ENCODE measurements around the gene CAPS. TPM values are rescaled to one million over a fixed set of nuclear protein-coding genes. Genes with fewer than 3 reads are reported as not detected.

CAPS gene
- total RNA-seq, 3 donors from 2014 or later: 9.4 to 19.0 (median 16.4) TPM

DNA sequence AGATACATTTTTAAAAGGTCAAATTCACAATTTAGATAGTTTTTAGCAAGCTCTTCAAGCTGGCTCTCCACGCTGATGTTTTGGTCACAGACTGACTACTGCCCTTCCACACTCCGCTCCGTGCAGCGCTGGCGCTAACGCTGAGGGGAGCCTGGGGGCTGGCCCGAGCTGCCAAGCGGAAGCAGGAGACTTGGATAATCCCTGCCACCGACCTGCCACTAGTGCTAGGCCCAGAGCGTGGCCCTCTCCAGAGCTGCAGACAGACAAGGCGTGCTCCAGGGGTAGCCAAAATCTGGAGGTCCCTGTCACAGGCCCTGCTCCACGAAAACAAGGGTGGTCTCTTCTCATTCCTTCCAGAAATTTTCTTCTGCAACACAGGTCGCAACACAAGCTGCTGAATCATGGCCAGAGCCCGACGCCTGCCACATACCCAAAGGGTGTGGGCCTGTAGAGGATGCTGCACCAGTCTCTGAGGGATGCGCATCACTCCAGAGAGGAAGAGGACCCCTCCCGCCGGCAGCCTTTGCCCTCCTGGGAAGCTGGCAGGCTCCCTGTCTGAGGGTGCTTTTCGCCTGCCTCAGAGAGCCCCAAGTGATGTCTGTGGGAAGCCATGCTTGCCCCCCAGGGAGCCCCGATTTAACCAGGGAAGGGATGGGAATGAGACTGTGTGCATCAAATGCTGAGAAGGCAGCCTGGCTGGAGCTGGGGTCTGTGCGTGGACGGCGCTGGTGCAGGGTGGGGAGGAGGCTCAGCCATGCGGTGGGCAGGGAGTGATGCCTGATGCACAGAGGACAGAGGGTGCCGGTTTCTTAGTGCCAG lies 21.6 kb downstream of the CAPS start:
- H3K27me3 ChIP-seq: no peaks in the 10 kb centered on the region
- peak overlapping the region; percentile 71 to 81 for H3K27ac ChIP-seq
- DNase-seq (ENCODE audit: low spot score in 2 of 2): no peak
- intact Hi-C loops (cut with DNase I; ENCODE audit: low total_unique reads): no loop called here
- TF ChIP-seq POLR2A (IDR thresholded peaks at IDR 0.05) (no peak), POLR2AphosphoS5 (IDR thresholded peaks at IDR 0.05) (no peak)
- no peaks in the 10 kb centered on the region for H3K9me3 ChIP-seq
- H3K4me1 ChIP-seq: no peaks in the 10 kb centered on the region
- no peaks in the 10 kb centered on the region for H3K36me3 ChIP-seq
- H3K4me3 ChIP-seq: peak overlapping the region in 1 of 3 donors; percentile 35

DNA sequence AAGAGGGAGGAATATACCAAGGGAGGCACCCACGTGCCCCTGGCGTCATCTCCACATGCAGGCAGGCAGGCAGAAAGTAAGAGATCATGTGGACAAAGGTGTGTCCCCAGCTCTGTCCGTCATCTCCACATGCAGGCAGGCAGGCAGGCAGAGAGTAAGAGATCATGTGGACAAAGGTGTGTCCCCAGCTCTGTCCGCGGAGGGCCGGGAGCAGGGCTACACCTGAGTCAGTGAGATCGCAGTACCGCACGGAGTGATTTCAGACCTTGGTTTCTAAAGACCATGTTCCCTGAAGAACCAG lies 22.2 kb downstream of the CAPS start:
- no peaks in the 10 kb centered on the region for H3K27me3 ChIP-seq
- TF ChIP-seq POLR2A (IDR thresholded peaks at IDR 0.05): no peak
- TF ChIP-seq, protein P1, sequence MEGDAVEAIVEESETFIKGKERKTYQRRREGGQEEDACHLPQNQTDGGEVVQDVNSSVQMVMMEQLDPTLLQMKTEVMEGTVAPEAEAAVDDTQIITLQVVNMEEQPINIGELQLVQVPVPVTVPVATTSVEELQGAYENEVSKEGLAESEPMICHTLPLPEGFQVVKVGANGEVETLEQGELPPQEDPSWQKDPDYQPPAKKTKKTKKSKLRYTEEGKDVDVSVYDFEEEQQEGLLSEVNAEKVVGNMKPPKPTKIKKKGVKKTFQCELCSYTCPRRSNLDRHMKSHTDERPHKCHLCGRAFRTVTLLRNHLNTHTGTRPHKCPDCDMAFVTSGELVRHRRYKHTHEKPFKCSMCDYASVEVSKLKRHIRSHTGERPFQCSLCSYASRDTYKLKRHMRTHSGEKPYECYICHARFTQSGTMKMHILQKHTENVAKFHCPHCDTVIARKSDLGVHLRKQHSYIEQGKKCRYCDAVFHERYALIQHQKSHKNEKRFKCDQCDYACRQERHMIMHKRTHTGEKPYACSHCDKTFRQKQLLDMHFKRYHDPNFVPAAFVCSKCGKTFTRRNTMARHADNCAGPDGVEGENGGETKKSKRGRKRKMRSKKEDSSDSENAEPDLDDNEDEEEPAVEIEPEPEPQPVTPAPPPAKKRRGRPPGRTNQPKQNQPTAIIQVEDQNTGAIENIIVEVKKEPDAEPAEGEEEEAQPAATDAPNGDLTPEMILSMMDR (IDR thresholded peaks at IDR 0.05): no peak
- DNase-seq (ENCODE audit: low spot score in 2 of 2): no peak
- no peaks in the 10 kb centered on the region for H3K9me3 ChIP-seq
- H3K4me1 ChIP-seq: no peaks in the 10 kb centered on the region
- intact Hi-C loops (cut with DNase I; ENCODE audit: low total_unique reads): no loop called here
- no peaks in the 10 kb centered on the region for H3K36me3 ChIP-seq
- H3K4me3 ChIP-seq: no peak overlapping the region
- peak overlapping the region; percentile 71 to 81 for H3K27ac ChIP-seq

DNA sequence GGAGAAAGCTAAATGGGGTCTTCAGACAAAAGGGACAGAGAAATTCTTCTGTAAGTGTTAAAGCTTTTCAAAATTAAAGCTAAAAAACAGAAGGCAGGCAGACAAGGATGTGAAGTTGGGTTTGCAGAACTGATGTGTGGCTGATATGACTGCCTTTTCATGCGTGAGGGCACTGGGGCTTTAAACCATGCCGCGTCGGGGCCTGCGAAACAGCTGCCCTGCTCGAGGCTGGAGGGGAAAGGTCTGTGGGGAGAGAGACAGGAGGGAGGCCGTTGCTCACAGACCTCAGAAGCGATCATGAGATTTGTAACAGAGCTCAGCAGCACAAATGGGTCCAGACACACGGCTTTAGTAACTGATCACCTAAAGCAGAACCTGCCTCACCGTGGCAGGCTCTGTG lies 23.5 kb downstream of the CAPS start:
- no peaks in the 10 kb centered on the region for H3K36me3 ChIP-seq
- TF ChIP-seq POLR2AphosphoS5 (IDR thresholded peaks at IDR 0.05): no peak
- TF ChIP-seq POLR2A (IDR thresholded peaks at IDR 0.05): no peak
- TF ChIP-seq, protein P1 (IDR thresholded peaks at IDR 0.05): no peak
- H3K4me1 ChIP-seq: no peaks in the 10 kb centered on the region

DNA sequence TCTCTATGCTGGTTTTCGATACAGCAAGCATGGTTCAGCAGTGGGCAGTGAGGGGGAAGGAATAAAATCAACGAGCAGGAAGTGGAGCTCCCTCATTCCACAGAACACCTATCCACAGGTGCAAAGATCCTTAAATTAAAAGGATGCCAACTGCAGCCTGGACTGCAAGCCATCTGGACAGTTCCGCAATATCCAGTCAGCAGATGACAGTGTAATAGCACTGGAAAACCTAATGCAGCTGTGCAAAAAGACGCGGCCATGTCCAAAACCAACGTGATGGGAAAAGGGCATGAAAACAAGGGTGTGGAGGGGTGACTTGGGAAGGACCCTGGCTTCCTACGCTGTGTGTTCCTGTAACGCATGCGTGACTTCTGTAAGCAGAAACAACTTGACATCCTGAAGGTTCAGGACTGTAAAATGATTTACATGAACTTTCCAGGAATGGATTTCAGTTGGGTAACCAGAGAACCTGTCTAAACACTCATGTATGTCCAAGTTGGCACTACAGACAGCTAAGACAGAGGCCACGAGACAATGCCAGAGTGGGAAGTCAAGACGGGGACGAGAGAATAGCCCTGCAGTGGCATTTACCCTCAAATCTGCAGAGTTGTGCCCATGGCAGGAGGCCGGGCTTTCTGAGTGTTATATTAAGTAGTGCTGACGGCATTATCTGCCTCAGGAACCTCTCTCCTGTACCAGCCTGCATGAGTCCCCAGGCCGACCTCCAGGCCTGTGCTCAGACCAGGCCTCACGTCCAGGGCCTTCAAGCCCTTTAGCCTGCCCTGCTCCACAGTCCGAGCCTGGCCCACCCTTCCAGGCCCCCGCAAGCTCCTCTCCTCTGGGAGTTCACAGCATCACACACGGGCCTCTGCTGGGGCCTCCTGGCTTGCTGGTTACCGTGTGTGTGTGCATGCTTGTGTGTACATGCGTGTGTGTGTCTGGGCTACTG lies 26.5 kb downstream of the CAPS start:
- H3K4me1 ChIP-seq: peaks cover 0 to 7% of the 10 kb centered on the region in 2 donors
- no peak for TF ChIP-seq POLR2A (IDR thresholded peaks at IDR 0.05)
- TF ChIP-seq POLR2AphosphoS5 (IDR thresholded peaks at IDR 0.05): no peak
- TF ChIP-seq, protein P1 (IDR thresholded peaks at IDR 0.05): no peak
- intact Hi-C loops (cut with DNase I; ENCODE audit: low total_unique reads): no loop called here
- H3K36me3 ChIP-seq: no peaks in the 10 kb centered on the region
- no peaks in the 10 kb centered on the region for H3K27me3 ChIP-seq
- DNase-seq (ENCODE audit: low spot score in 2 of 2): no peak
- no peak overlapping the region for H3K27ac ChIP-seq
- H3K4me3 ChIP-seq: no peak overlapping the region
- no peaks in the 10 kb centered on the region for H3K9me3 ChIP-seq

More for the DNA sequence above, 23.5 kb downstream of the CAPS start:
- Histone ChIP-seq H3K4me3 (no peak overlapping the region), H3K27ac (no peak overlapping the region), H3K9me3 (no peaks in the 10 kb centered on the region), H3K27me3 (no peaks in the 10 kb centered on the region)
- intact Hi-C loops (cut with DNase I; ENCODE audit: low total_unique reads): no loop called here
- DNase-seq (ENCODE audit: low spot score in 2 of 2): no peak

DNA sequence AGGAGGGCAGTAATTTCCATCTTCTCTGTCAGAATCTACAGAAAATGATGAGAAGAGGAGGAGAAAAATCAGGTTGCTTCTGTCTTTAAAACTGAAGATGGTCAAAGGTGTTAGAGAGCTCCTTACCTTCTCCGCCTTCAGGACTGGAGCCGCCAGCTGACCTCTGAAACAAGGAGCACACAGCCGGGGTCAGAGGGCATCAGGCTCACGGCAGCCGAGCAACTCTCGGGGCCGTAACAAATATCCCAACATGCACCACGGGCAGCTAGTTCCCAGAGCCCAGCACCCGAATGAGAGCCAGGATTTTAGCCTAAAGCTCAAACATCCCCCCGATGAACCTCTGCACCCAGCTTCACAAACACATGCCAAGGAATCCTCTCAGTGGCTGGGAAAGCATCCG lies 27.6 kb downstream of the CAPS start:
- Histone ChIP-seq H3K36me3 (no peaks in the 10 kb centered on the region), H3K4me3 (no peak overlapping the region), H3K27me3 (no peaks in the 10 kb centered on the region), H3K4me1 (peaks cover 0 to 7% of the 10 kb centered on the region in 2 donors), H3K9me3 (no peaks in the 10 kb centered on the region), H3K27ac (no peak overlapping the region)
- TF ChIP-seq, protein P1 (IDR thresholded peaks at IDR 0.05): no peak
- TF ChIP-seq POLR2A (IDR thresholded peaks at IDR 0.05) (no peak), POLR2AphosphoS5 (IDR thresholded peaks at IDR 0.05) (no peak)
- no peak for DNase-seq (ENCODE audit: low spot score in 2 of 2)
- intact Hi-C loops (cut with DNase I; ENCODE audit: low total_unique reads): no loop called here
